K562 (cell line): ENCODE data around the gene ELF3.

Source experiments
- JUN ChIP-seq, 2 experiments: sonication (generic) in 1 of 2; formaldehyde crosslinking in 1 of 2; IDR thresholded peaks; 2 replicates each; pipeline versions ENCODE4 v1.6.1 to v1.8.0; 2012 to 2022; ENCODE audit warnings: borderline replicate concordance in 2 of 2, mild to moderate bottlenecking in 2 of 2, improper control_type of control experiment in 1 of 2, low read depth in 1 of 2, low read length in 1 of 2, missing genetic modification reagents in 1 of 2
- NFYB ChIP-seq: IDR thresholded peaks from 2 replicates; pipeline ENCODE4 v1.6.1; 2011; ENCODE audit warnings: mild to moderate bottlenecking, moderate library complexity; ENCODE audit not compliant: insufficient read length; ENCODE audit errors: extremely low read depth
- NRF1 ChIP-seq, 2 experiments: fragments of 450-650 bp; IDR thresholded peaks in 1 of 2; conservative IDR thresholded peaks in 1 of 2; 2 replicates each; pipeline ENCODE4 v1.6.1; 2014; ENCODE audit warnings: mild to moderate bottlenecking in 2 of 2
- POLR2A ChIP-seq: fragments of 450-650 bp; conservative IDR thresholded peaks from 2 replicates; pipeline ENCODE4 v1.6.1; 2016
- ZNF174 ChIP-seq: fragments of 250-450 bp; sonication (Bioruptor Pico); IDR thresholded peaks from 2 replicates; pipeline ENCODE4 v1.4.0; 2020; ENCODE audit warnings: mild to moderate bottlenecking

DNA sequence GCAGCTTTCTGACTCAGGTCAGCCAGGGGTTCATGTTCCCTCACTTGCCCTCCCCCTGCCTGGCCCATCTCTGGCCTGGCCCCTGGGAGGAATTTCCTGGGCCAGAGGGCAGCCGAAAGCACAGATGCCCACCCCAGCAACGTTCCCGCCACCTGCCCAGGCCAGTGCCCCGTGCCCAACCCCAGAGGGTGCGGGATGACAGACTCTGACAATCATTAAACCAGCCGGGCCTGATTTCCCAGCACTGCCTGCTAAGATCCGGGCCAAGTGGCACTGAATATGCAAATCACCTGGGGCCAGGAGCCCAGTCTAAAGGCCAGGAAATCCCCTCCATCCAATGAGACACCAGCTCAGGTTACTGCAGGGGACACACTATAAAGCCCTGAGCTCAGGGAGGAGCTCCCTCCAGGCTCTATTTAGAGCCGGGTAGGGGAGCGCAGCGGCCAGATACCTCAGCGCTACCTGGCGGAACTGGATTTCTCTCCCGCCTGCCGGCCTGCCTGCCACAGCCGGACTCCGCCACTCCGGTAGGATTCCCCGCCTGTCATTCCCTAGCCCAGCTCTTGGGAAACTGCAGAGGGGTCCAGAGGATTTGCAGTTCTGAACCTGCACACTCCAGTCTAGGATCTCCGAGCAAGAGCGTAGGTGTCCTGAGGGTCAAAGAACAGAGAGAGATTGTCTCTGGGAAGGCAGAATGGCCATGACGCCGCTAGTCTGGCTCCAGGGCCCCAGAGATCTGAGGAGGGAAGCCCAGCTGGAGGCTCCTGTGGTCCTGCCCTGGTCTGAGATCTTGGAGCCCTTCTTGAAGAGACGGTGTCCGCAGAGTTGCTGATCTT is at the start of gene ELF3:
- TF ChIP-seq NFYB (no peak), JUN (IDR thresholded peaks at IDR 0.05; ENCODE audit: borderline replicate concordance, low read depth, low read length) (no peak), JUN (CRISPR knock-in tag; IDR thresholded peaks at IDR 0.05; ENCODE audit: borderline replicate concordance) (no peak), ZNF174 (CRISPR knock-in tag) (no peak), NRF1 (conservative IDR thresholded peaks at IDR 0.05 in 1 of 2, IDR thresholded peaks at IDR 0.05 in 1 of 2) (no peak), POLR2A (no peak)
